ENCODE data around the gene ZNF385D.

ZNF385D gene

GRCh38 chr3:21750831-21751391, at the start of gene ZNF385D:
ZNF385D (minus strand) TSS chr3:21751210; CDS start chr3:21750916, 294 bp downstream.
- TF ChIP-seq, protein P1, sequence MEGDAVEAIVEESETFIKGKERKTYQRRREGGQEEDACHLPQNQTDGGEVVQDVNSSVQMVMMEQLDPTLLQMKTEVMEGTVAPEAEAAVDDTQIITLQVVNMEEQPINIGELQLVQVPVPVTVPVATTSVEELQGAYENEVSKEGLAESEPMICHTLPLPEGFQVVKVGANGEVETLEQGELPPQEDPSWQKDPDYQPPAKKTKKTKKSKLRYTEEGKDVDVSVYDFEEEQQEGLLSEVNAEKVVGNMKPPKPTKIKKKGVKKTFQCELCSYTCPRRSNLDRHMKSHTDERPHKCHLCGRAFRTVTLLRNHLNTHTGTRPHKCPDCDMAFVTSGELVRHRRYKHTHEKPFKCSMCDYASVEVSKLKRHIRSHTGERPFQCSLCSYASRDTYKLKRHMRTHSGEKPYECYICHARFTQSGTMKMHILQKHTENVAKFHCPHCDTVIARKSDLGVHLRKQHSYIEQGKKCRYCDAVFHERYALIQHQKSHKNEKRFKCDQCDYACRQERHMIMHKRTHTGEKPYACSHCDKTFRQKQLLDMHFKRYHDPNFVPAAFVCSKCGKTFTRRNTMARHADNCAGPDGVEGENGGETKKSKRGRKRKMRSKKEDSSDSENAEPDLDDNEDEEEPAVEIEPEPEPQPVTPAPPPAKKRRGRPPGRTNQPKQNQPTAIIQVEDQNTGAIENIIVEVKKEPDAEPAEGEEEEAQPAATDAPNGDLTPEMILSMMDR (IDR thresholded peaks at IDR 0.05; ENCODE audit: low read depth, low read length) = no peak
- no peak within 1 kb of the TSS for H3K4me3 ChIP-seq (ENCODE audit: low read depth, low read length)

GRCh38 chr3:21798356-21799088, 47.5 kb upstream of the ZNF385D start:
- H3K4me3 ChIP-seq (ENCODE audit: low read depth, low read length) = no peak overlapping the region
- TF ChIP-seq, protein P1 (IDR thresholded peaks at IDR 0.05; ENCODE audit: low read depth, low read length) = no peak

GRCh38 chr3:21795921-21796320, 44.9 kb upstream of the ZNF385D start:
- H3K4me3 ChIP-seq (ENCODE audit: low read depth, low read length) = no peak overlapping the region
- TF ChIP-seq, protein P1 (IDR thresholded peaks at IDR 0.05; ENCODE audit: low read depth, low read length) = no peak

- no peak overlapping the region for H3K4me3 ChIP-seq (ENCODE audit: low read depth, low read length)
- TF ChIP-seq, protein P1 (IDR thresholded peaks at IDR 0.05; ENCODE audit: low read depth, low read length) = no peak
Observed at GRCh38 chr3:21795152-21795837, 44.3 kb upstream of the ZNF385D start.

- H3K4me3 ChIP-seq (ENCODE audit: low read depth, low read length) = no peak overlapping the region
- TF ChIP-seq, protein P1 (IDR thresholded peaks at IDR 0.05; ENCODE audit: low read depth, low read length) = no peak
Observed at GRCh38 chr3:21794291-21794690, 43.3 kb upstream of the ZNF385D start.

DNA sequence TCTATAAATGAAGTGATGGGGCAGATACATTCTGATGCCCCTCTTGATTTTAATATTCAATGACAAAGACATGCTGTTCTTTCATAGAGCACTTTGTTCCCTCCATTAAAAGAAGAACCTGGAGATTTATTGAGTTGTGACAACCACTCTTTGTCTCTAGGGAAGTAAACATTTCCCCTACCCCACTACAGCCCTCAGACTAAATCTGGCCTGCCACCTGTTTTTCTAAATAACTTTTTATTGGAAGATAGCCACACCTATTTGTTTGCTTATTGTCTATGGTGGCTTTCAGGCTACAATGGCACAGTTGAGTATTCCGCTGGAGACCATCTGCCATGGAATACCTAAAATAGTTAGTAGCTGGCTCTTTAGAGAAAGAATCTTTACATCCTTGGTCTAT, 41.2 kb upstream of the ZNF385D start:
- TF ChIP-seq, protein P1 (IDR thresholded peaks at IDR 0.05; ENCODE audit: low read depth, low read length) = no peak
- no peak overlapping the region for H3K4me3 ChIP-seq (ENCODE audit: low read depth, low read length)

GRCh38 chr3:21791356-21791755, 40.3 kb upstream of the ZNF385D start:
- H3K4me3 ChIP-seq (ENCODE audit: low read depth, low read length) = no peak overlapping the region
- TF ChIP-seq, protein P1 (IDR thresholded peaks at IDR 0.05; ENCODE audit: low read depth, low read length) = no peak
